Measurements from ENCODE around the gene KCNH2.

The KCNH2 gene

GRCh38 chr7:150994141-150994837 lies 16.2 kb upstream of the KCNH2 start:
- no peak for DNase-seq (ENCODE audit: low spot score)

GRCh38 chr7:150993511-150993910 lies 15.4 kb upstream of the KCNH2 start:
- DNase-seq (ENCODE audit: low spot score): no peak

- DNase-seq (ENCODE audit: low spot score): no peak
These were observed 14.7 kb upstream of the KCNH2 start for GRCh38 chr7:150992833-150993302.

- DNase-seq (ENCODE audit: low spot score): no peak
These were observed 14.0 kb upstream of the KCNH2 start for GRCh38 chr7:150992051-150992640.

GRCh38 chr7:150990416-150991186 lies 12.5 kb upstream of the KCNH2 start, which contains the start of gene NOS3:
Gene NOS3, plus strand, starts transcription at chr7:150991017. Its CDS starts 2,787 bp downstream, at chr7:150993804.
- no peak for DNase-seq (ENCODE audit: low spot score)

- no peak for DNase-seq (ENCODE audit: low spot score)
These were observed 11.3 kb upstream of the KCNH2 start for GRCh38 chr7:150989456-150989855.

- DNase-seq (ENCODE audit: low spot score): peak; percentile 58
These were observed 10.4 kb upstream of the KCNH2 start for GRCh38 chr7:150988230-150989226.

GRCh38 chr7:150986556-150986955 lies 8.4 kb upstream of the KCNH2 start:
- DNase-seq (ENCODE audit: low spot score): no peak

- DNase-seq (ENCODE audit: low spot score): no peak
These were observed 8.0 kb upstream of the KCNH2 start for GRCh38 chr7:150986099-150986512.

GRCh38 chr7:150983893-150984368 lies 5.8 kb upstream of the KCNH2 start:
- no peak for DNase-seq (ENCODE audit: low spot score)

- peak; percentile 91 for DNase-seq (ENCODE audit: low spot score)
These were observed 4.2 kb upstream of the KCNH2 start for GRCh38 chr7:150982351-150982750.

- DNase-seq (ENCODE audit: low spot score): no peak
These were observed 3.5 kb upstream of the KCNH2 start for GRCh38 chr7:150981644-150982043.

GRCh38 chr7:150980663-150981062 lies 2.5 kb upstream of the KCNH2 start:
- DNase-seq (ENCODE audit: low spot score): no peak

GRCh38 chr7:150979713-150980390 lies 1.7 kb upstream of the KCNH2 start:
- no peak for DNase-seq (ENCODE audit: low spot score)

GRCh38 chr7:150977382-150978125 lies 567 bp downstream of the KCNH2 start:
- DNase-seq (ENCODE audit: low spot score): no peak

- no peak for DNase-seq (ENCODE audit: low spot score)
These were observed 1.4 kb downstream of the KCNH2 start for GRCh38 chr7:150976529-150977381.

GRCh38 chr7:150975536-150976319 lies 2.4 kb downstream of the KCNH2 start:
- DNase-seq (ENCODE audit: low spot score): no peak

Data from putamen (tissue), 1 donor.